HepG2 (cell line): Measurements from ENCODE around the gene PLEKHG5. TPM values are rescaled to one million over a fixed set of nuclear protein-coding genes. Genes with fewer than 3 reads are reported as not detected.
A peak's percentile ranks its signal among the peaks of the same experiment; 100 is the strongest.

ENCODE experiments used
- ATF7 ChIP-seq, 2 experiments: fragments of 450-650 bp in 1 of 2; sonication (generic) in 1 of 2; formaldehyde crosslinking in 1 of 2; IDR thresholded peaks; 2 replicates each; pipeline versions ENCODE4 v1.4.0 to v1.6.1; 2016 to 2020; ENCODE audit warnings: antibody characterized with exemption in 1 of 2, mild to moderate bottlenecking in 1 of 2, missing genetic modification reagents in 1 of 2
- CTCF ChIP-seq: sonication (generic); formaldehyde crosslinking; IDR thresholded peaks from 2 replicates; pipeline ENCODE4 v1.5.0; 2020; ENCODE audit warnings: mild to moderate bottlenecking, missing genetic modification reagents, moderate library complexity
- FOXP4 ChIP-seq: sonication (generic); formaldehyde crosslinking; IDR thresholded peaks from 2 replicates; pipeline ENCODE4 v1.4.0; 2020; ENCODE audit warnings: missing genetic modification reagents
- GTF3A ChIP-seq: sonication (generic); formaldehyde crosslinking; conservative IDR thresholded peaks from 2 replicates; pipeline ENCODE4 v1.4.0; 2020; ENCODE audit warnings: mild to moderate bottlenecking, missing genetic modification reagents
- HDAC2 ChIP-seq: sonication (generic); formaldehyde crosslinking; IDR thresholded peaks from 2 replicates; pipeline ENCODE4 v1.4.0; 2020; ENCODE audit warnings: missing genetic modification reagents
- IRF2 ChIP-seq: IDR thresholded peaks from 2 replicates; pipeline ENCODE4 v1.6.1; 2018; ENCODE audit warnings: missing genetic modification reagents, missing compliant biosample characterization
- LCORL ChIP-seq, 2 experiments: fragments of 450-650 bp in 1 of 2; sonication (generic) in 1 of 2; formaldehyde crosslinking in 1 of 2; IDR thresholded peaks; 2 replicates each; pipeline versions ENCODE4 v1.5.0 to v1.6.1; 2017 to 2020; ENCODE audit warnings: antibody characterized with exemption in 1 of 2, missing genetic modification reagents in 1 of 2
- MLXIP ChIP-seq: sonication (generic); formaldehyde crosslinking; IDR thresholded peaks from 2 replicates; pipeline ENCODE4 v1.9.0; 2021; ENCODE audit warnings: missing genetic modification reagents, borderline replicate concordance
- MYC ChIP-seq: sonication (generic); formaldehyde crosslinking; IDR thresholded peaks from 2 replicates; pipeline ENCODE4 v1.9.0; 2021; ENCODE audit warnings: missing genetic modification reagents, borderline replicate concordance
- MZF1 ChIP-seq: sonication (generic); formaldehyde crosslinking; IDR thresholded peaks from 2 replicates; pipeline ENCODE4 v1.8.1; 2023; ENCODE audit warnings: mild to moderate bottlenecking, missing genetic modification reagents, borderline replicate concordance
- NCOR1 ChIP-seq: fragments of 200-600 bp; sonication (generic); IDR thresholded peaks from 2 replicates; pipeline ENCODE4 v1.7.0; 2017; ENCODE audit warnings: antibody characterized with exemption, low read length, borderline replicate concordance
- POGZ ChIP-seq: sonication (generic); formaldehyde crosslinking; IDR thresholded peaks from 2 replicates; pipeline ENCODE4 v1.4.0; 2020; ENCODE audit warnings: mild to moderate bottlenecking, missing genetic modification reagents
- SMARCC2 ChIP-seq: fragments of 450-650 bp; IDR thresholded peaks from 2 replicates; pipeline ENCODE4 v1.6.1; 2017; ENCODE audit warnings: antibody characterized with exemption, mild to moderate bottlenecking
- ZBED4 ChIP-seq: sonication (generic); formaldehyde crosslinking; IDR thresholded peaks from 2 replicates; pipeline ENCODE4 v1.4.0; 2020; ENCODE audit warnings: missing genetic modification reagents, borderline replicate concordance
- ZMYM2 ChIP-seq: sonication (generic); formaldehyde crosslinking; IDR thresholded peaks from 2 replicates; pipeline ENCODE4 v1.8.0; 2022; ENCODE audit warnings: mild to moderate bottlenecking, missing genetic modification reagents
- ZNF597 ChIP-seq: sonication (generic); formaldehyde crosslinking; IDR thresholded peaks from 2 replicates; pipeline ENCODE4 v1.5.0; 2020; ENCODE audit warnings: missing genetic modification reagents
- polyA plus RNA-seq, 8 experiments: library from polyadenylated mRNA; depleted of rRNA in 3 of 8; stranded (reverse) in 7 of 8; unstranded in 1 of 8; fragments of >200 nt; fragmentation: Illumina TruSeq in 4 of 8; extraction: Trizol in 4 of 8; gene quantifications; 2 replicates each; pipeline versions ENCODE4 v1.2.1 to v1.2.3, GENCODE V29; 2011 to 2016; ENCODE audit warnings: low read depth in 4 of 8, missing spikeins in 1 of 8, mixed read lengths in 1 of 8; ENCODE audit not compliant: insufficient read depth in 1 of 8
- total RNA-seq, 5 experiments: library from RNA; depleted of rRNA; stranded (reverse); fragments of >200 nt; fragmentation: Illumina TruSeq; extraction: Trizol; gene quantifications; 2 replicates each; pipeline ENCODE4 v1.2.3, GENCODE V29; 2016; ENCODE audit warnings: low read depth in 1 of 5

Gene PLEKHG5
- total and polyA plus RNA-seq, 2 of the 13 experiments (the other 11 are each of a cell fraction or from before 2014, with no cell fraction given): 1.9 to 3.5 TPM

GRCh38 chr1:6486433-6487011, 4.9 kb downstream of the PLEKHG5 start (continued):
- TF ChIP-seq HDAC2 (CRISPR knock-in tag) (no peak), ATF7 (IDR thresholded peaks at IDR 0.05) (no peak), ATF7 (CRISPR knock-in tag; IDR thresholded peaks at IDR 0.05) (no peak), LCORL (IDR thresholded peaks at IDR 0.05) (no peak), LCORL (CRISPR knock-in tag; IDR thresholded peaks at IDR 0.05) (peak; percentile 37; the same call in 1 of the 2 replicates), IRF2 (CRISPR knock-in tag) (peak; percentile 45; the same call in 1 of the 2 replicates), ZMYM2 (CRISPR knock-in tag) (no peak), MZF1 (CRISPR knock-in tag) (no peak), GTF3A (no peak), CTCF (CRISPR knock-in tag) (peak; percentile 97), MLXIP (CRISPR knock-in tag) (no peak), SMARCC2 (no peak), FOXP4 (CRISPR knock-in tag) (no peak), ZNF597 (CRISPR knock-in tag) (no peak), POGZ (CRISPR knock-in tag) (no peak), NCOR1 (no peak), ZBED4 (CRISPR knock-in tag) (no peak), MYC (CRISPR knock-in tag) (peak; percentile 59)
